Tibial artery (tissue), 4 donors: ENCODE data around the gene NRL.

Source experiments
- DNase-seq, 2 donors: peaks; one replicate each; pipeline ENCODE4 v3.0.0-alpha.2; 2019
- H3K27ac ChIP-seq, 2 donors: fragments of 200-600 bp; sonication (generic) in 1 of 2; 1 replicate in 1 of 2; 2 replicates in 1 of 2; pipeline ENCODE4 v1.5.1; 2018 to 2019; ENCODE audit warnings: mild to moderate bottlenecking in 1 of 2
- H3K27me3 ChIP-seq, 2 donors: fragments of 200-600 bp; sonication (generic) in 1 of 2; one replicate each; pipeline versions ENCODE4 v1.5.1 to v1.6.0; 2016 to 2019
- H3K36me3 ChIP-seq, 3 donors: fragments of 200-600 bp; sonication (generic) in 2 of 3; one replicate each; pipeline ENCODE4 v1.5.1; 2016 to 2019; ENCODE audit warnings: mild to moderate bottlenecking in 2 of 3
- H3K4me1 ChIP-seq, 4 donors: fragments of 200-600 bp; sonication (generic) in 2 of 4; 1 replicate in 3 of 4; 2 replicates in 1 of 4; pipeline ENCODE4 v1.5.1; 2016 to 2019
- H3K4me3 ChIP-seq, 2 donors: fragments of 200-600 bp; sonication (generic) in 1 of 2; 1 replicate in 1 of 2; 2 replicates in 1 of 2; pipeline ENCODE4 v1.5.1; 2018 to 2019; ENCODE audit warnings: mild to moderate bottlenecking in 2 of 2
- H3K9me3 ChIP-seq, 3 donors: fragments of 200-600 bp; sonication (generic) in 1 of 3; one replicate each; pipeline ENCODE4 v1.5.1; 2016 to 2019
- intact Hi-C: fragments of 100-400 bp; cut with DNase I; formaldehyde crosslinking; loops from one replicate; pipeline ENCODE4 v1.15.0; 2023; ENCODE audit warnings: low total_unique reads
- TF ChIP-seq, protein P1 (sequence below), 2 experiments: fragments of 200-600 bp in 1 of 2; fragments of 450-650 bp in 1 of 2; IDR thresholded peaks; one replicate each; pipeline ENCODE4 v1.5.1; 2017 to 2019; ENCODE audit warnings: antibody characterized with exemption in 2 of 2, mild to moderate bottlenecking in 1 of 2, moderate library complexity in 1 of 2

NRL gene

DNA sequence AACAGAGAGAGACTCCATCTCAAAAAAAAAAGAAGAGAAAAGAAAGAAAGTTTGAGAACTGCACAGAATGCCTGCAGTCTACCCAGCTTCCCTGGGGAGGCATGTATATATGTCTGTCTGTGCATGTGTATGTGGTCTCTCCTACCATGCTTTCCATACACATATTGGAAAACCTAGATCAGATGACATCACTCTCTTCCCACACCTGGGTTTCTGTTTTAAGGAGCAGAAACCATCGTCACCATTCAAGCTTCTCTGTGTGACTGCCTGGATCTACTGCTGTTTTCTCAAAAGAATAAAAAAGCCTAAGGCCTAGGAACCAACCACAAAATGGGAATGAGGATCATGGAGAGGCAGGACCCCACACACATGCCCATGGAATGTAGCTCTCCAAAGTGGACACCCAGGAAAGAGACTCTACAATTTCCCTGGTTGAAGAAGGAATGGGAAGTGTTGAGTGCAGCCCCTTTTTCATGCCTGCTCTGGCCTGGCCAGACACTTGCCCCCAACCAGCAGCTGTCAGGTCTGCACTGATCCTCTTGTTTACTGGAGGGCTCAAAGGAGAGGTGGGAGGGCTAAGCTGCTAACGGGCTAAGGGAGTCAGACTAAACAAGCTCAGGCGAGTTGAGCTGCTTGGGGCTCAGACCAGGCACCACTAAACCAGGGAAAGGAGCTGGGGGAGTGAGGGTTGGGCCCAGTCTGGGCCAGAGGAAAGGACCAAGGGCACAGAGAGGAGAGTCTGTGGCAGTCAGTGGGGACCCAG lies 28.4 kb downstream of the NRL start:
- Histone ChIP-seq H3K27me3 (peaks cover 0 to 3% of the 10 kb centered on the region in 2 donors), H3K4me1 (peaks cover 0 to 5% (median 4%) of the 10 kb centered on the region in 4 donors), H3K36me3 (no peaks in the 10 kb centered on the region), H3K9me3 (no peaks in the 10 kb centered on the region), H3K4me3 (no peak overlapping the region), H3K27ac (no peak overlapping the region)
- TF ChIP-seq, protein P1, sequence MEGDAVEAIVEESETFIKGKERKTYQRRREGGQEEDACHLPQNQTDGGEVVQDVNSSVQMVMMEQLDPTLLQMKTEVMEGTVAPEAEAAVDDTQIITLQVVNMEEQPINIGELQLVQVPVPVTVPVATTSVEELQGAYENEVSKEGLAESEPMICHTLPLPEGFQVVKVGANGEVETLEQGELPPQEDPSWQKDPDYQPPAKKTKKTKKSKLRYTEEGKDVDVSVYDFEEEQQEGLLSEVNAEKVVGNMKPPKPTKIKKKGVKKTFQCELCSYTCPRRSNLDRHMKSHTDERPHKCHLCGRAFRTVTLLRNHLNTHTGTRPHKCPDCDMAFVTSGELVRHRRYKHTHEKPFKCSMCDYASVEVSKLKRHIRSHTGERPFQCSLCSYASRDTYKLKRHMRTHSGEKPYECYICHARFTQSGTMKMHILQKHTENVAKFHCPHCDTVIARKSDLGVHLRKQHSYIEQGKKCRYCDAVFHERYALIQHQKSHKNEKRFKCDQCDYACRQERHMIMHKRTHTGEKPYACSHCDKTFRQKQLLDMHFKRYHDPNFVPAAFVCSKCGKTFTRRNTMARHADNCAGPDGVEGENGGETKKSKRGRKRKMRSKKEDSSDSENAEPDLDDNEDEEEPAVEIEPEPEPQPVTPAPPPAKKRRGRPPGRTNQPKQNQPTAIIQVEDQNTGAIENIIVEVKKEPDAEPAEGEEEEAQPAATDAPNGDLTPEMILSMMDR (IDR thresholded peaks at IDR 0.05): no peak
- intact Hi-C loops: no loop called here
- no peak for DNase-seq

DNA sequence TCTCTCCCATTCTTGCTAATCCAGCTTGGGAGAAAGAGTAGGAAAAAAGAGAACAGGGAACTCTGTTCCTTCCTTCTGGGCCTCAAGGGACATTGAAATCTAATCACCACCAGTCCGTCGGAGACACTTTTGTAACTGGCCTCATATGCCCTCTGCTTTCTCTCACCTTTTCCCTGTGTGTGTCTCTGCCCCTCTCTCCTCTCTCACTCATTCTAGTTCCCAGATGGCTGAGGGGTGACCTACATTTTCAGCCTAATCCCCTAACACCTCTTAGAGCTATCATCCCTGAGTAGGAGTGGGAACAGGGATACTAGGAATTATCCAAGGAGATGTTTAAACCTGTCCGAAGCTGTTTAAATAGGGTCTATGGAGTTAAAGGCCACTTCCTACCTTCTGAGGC lies 29.5 kb downstream of the NRL start:
- intact Hi-C loops: no loop called here
- peaks cover 0 to 3% of the 10 kb centered on the region in 2 donors for H3K27me3 ChIP-seq
- H3K9me3 ChIP-seq: no peaks in the 10 kb centered on the region
- H3K4me3 ChIP-seq: no peak overlapping the region
- H3K27ac ChIP-seq: no peak overlapping the region
- peaks cover 0 to 10% (median 7%) of the 10 kb centered on the region in 4 donors for H3K4me1 ChIP-seq
- H3K36me3 ChIP-seq: no peaks in the 10 kb centered on the region
- TF ChIP-seq, protein P1 (IDR thresholded peaks at IDR 0.05): no peak
- DNase-seq: no peak

DNA sequence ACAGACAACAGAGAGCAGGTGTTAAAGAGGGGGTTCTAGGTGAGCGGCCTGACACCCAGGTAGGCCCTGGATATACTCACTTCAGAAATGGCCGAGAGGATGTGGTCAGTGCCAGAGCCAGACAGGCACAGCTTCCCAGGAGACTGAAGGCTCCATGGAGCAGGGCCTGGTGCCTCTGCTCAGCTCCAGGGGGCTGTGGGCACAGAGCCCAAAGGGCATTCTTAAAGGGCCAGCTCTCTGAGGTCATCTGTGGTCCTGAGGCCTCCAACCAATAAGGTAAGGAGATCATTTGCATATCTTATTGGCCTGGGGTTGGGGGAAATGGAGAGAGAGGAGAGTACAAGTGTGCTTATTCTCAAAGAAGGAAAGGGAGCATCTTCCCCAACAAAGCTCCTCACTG lies 30.3 kb downstream of the NRL start:
- TF ChIP-seq, protein P1 (IDR thresholded peaks at IDR 0.05): no peak
- Histone ChIP-seq H3K9me3 (no peaks in the 10 kb centered on the region), H3K4me3 (no peak overlapping the region), H3K4me1 (peaks cover 0 to 10% (median 7%) of the 10 kb centered on the region in 4 donors), H3K36me3 (no peaks in the 10 kb centered on the region), H3K27ac (no peak overlapping the region), H3K27me3 (peaks cover 0 to 3% of the 10 kb centered on the region in 2 donors)
- intact Hi-C loops: no loop called here
- no peak for DNase-seq

DNA sequence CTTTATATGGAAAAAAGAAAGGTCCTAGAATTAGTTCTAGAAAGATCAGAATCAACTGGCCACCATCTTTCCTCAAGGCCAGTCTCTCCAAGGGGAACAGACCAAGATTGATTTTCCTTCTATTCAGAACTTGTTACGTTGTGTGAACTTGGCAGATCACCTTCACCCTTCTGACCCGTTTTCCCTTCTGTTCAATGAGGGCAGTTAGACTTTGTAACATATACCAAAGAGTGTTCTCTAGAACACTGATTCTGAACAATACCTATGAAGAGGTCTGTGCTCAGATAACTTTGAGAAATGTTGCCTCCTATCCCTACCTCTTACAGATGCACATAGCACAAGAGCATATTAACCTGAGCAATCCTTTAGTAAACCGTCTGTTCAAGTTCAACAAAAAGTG lies 31.3 kb downstream of the NRL start:
- Histone ChIP-seq H3K27ac (no peak overlapping the region), H3K27me3 (peaks cover 0 to 3% of the 10 kb centered on the region in 2 donors), H3K4me3 (no peak overlapping the region), H3K36me3 (no peaks in the 10 kb centered on the region), H3K9me3 (no peaks in the 10 kb centered on the region), H3K4me1 (peaks cover 0 to 10% (median 7%) of the 10 kb centered on the region in 4 donors)
- DNase-seq: no peak
- intact Hi-C loops: no loop called here
- TF ChIP-seq, protein P1 (IDR thresholded peaks at IDR 0.05): no peak

DNA sequence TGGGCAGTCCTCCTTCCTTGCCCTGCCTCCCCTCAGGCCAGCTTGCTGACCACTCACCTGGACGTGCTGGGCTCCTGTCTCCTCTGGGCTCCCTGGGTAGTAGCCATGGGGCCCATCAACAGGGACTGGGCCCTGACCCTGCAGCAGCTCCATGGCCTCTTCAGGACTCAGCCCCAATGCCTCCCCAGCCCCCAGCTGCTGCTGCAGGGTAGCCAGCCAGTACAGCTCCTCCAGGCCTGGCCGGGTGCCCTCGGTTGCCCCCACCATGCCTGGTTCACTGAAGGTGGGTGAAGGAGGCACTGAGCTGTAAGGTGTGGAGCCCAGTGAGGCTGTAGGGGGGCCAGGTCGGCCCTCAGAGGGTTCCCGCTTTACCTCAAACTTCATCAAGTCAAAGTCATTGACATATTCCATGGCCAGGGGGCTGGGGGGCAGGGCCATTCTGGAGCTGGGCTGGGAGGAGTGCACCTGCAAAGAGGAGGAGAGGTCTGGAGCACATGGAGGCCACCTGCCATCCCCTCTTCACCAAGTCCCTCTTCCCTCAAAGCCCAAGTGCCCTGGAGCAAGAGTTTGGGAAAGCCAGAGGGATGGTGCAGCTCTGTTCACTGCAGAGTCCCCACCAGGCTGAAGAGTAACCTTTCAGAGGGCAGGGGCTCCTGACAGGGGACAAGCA lies 32.2 kb downstream of the NRL start:
- TF ChIP-seq, protein P1 (IDR thresholded peaks at IDR 0.05): no peak
- Histone ChIP-seq H3K27me3 (peaks cover 0 to 8% of the 10 kb centered on the region in 2 donors), H3K4me3 (no peak overlapping the region), H3K36me3 (no peaks in the 10 kb centered on the region), H3K27ac (no peak overlapping the region), H3K9me3 (no peaks in the 10 kb centered on the region), H3K4me1 (peaks cover 0 to 10% (median 7%) of the 10 kb centered on the region in 4 donors)
- DNase-seq: no peak
- intact Hi-C loops: no loop called here
